Measurements from ENCODE around the gene ACAD10.
"Not testable (repeated sequence)": the region's sequence is repeated elsewhere in the genome, so short reads cannot be mapped to it uniquely, and the experiment has no call there.

The ACAD10 gene

GRCh38 chr12:111687255-111687654, 1.4 kb downstream of the ACAD10 start:
- DNase-seq (ENCODE audit: low read depth), result no peak

- no peak for DNase-seq (ENCODE audit: low read depth)
These were observed 2.1 kb downstream of the ACAD10 start for GRCh38 chr12:111687952-111688351.

- no peak for DNase-seq (ENCODE audit: low read depth)
These were observed 5.4 kb downstream of the ACAD10 start for GRCh38 chr12:111691262-111691661.

- DNase-seq (ENCODE audit: low read depth), result no peak
These were observed 6.8 kb downstream of the ACAD10 start for GRCh38 chr12:111692575-111693210.

- DNase-seq (ENCODE audit: low read depth), result no peak
These were observed 8.0 kb downstream of the ACAD10 start for GRCh38 chr12:111693818-111694217.

- DNase-seq (ENCODE audit: low read depth), result no peak
These were observed 14.1 kb downstream of the ACAD10 start for GRCh38 chr12:111699962-111700361.

- no peak for DNase-seq (ENCODE audit: low read depth)
These were observed 19.8 kb downstream of the ACAD10 start for GRCh38 chr12:111705672-111706071.

GRCh38 chr12:111706145-111706544, 20.3 kb downstream of the ACAD10 start:
- no peak for DNase-seq (ENCODE audit: low read depth)

GRCh38 chr12:111715279-111715678, 29.4 kb downstream of the ACAD10 start:
- no peak for DNase-seq (ENCODE audit: low read depth)

- DNase-seq (ENCODE audit: low read depth), result not testable (repeated sequence)
These were observed 33.5 kb downstream of the ACAD10 start for GRCh38 chr12:111719316-111719715.

- no peak for DNase-seq (ENCODE audit: low read depth)
These were observed 34.6 kb downstream of the ACAD10 start for GRCh38 chr12:111720457-111720856.

GRCh38 chr12:111723646-111724360, 38.0 kb downstream of the ACAD10 start:
- not testable (repeated sequence) for DNase-seq (ENCODE audit: low read depth)

GRCh38 chr12:111728795-111729194, 42.9 kb downstream of the ACAD10 start:
- DNase-seq (ENCODE audit: low read depth), result no peak

GRCh38 chr12:111730420-111730819, 44.6 kb downstream of the ACAD10 start:
- no peak for DNase-seq (ENCODE audit: low read depth)

- no peak for DNase-seq (ENCODE audit: low read depth)
These were observed 46.9 kb downstream of the ACAD10 start for GRCh38 chr12:111732786-111733185.

GRCh38 chr12:111733340-111733915, 47.6 kb downstream of the ACAD10 start:
- no peak for DNase-seq (ENCODE audit: low read depth)

- not testable (repeated sequence) for DNase-seq (ENCODE audit: low read depth)
These were observed 53.7 kb downstream of the ACAD10 start for GRCh38 chr12:111739524-111739923.

GRCh38 chr12:111741235-111741812, 55.5 kb downstream of the ACAD10 start:
- DNase-seq (ENCODE audit: low read depth), result no peak

GRCh38 chr12:111745211-111745610, 59.4 kb downstream of the ACAD10 start:
- DNase-seq (ENCODE audit: low read depth), result no peak

GRCh38 chr12:111747333-111747732, 61.5 kb downstream of the ACAD10 start:
- DNase-seq (ENCODE audit: low read depth), result no peak

- DNase-seq (ENCODE audit: low read depth), result no peak
These were observed 62.4 kb downstream of the ACAD10 start for GRCh38 chr12:111748151-111748672.

GRCh38 chr12:111748867-111749266, 63.0 kb downstream of the ACAD10 start:
- DNase-seq (ENCODE audit: low read depth), result no peak

- DNase-seq (ENCODE audit: low read depth), result no peak
These were observed 63.5 kb downstream of the ACAD10 start for GRCh38 chr12:111749391-111749790.

Measured in stimulated activated CD8-positive, alpha-beta memory T cell treated with anti-CD3 and anti-CD28 coated beads, Interleukin-4, amount 100 ng/mL, for 24 hours (primary cell).